Panc1 (cell line): ENCODE data around the gene COL23A1. TPM values are rescaled to one million over a fixed set of nuclear protein-coding genes. Genes with fewer than 3 reads are reported as not detected.

ENCODE experiments used
- ATAC-seq: fragments of 200-7000 bp; cut with Tn5 transposase; 2 replicates; pipeline ENCODE4 v1.9.1; 2020; ENCODE audit warnings: mild to moderate bottlenecking, moderate library complexity
- BruUV-seq: library from RNA; stranded (reverse); fragments of 400-500 nt; replicated peaks from 2 replicates; lab custom pipeline; 2021; lab: Mats Ljungman, UMichigan
- CTCF ChIA-PET: fragments of 300-600 bp; sonication (Branson Sonifier 250); formaldehyde crosslinking; loops from one replicate; lab custom pipeline; 2022; ENCODE audit warnings: antibody characterized with exemption; lab: Charles Lee
- POLR2A ChIA-PET: fragments of 300-600 bp; sonication (Branson Sonifier 250); formaldehyde crosslinking; loops from one replicate; lab custom pipeline; 2022; ENCODE audit warnings: antibody characterized with exemption; lab: Charles Lee
- DNase-seq: peaks from one replicate; pipeline ENCODE4 v3.0.0-alpha.2; 2010; ENCODE audit warnings: low read depth, low spot score
- H3K27ac ChIP-seq: 2 replicates; pipeline ENCODE4 v1.5.1; 2011; ENCODE audit warnings: mild to moderate bottlenecking, low read length, inconsistent platforms
- H3K27me3 ChIP-seq: fragments of 200-500 bp; sonication (Bioruptor generic); 2 replicates; pipeline ENCODE4 v1.6.0; 2014; ENCODE audit warnings: low read length, inconsistent platforms; ENCODE audit not compliant: control insufficient read depth, insufficient read depth
- H3K36me3 ChIP-seq: fragments of 200-500 bp; sonication (Bioruptor generic); 2 replicates; pipeline ENCODE4 v1.5.1; 2014; ENCODE audit warnings: inconsistent platforms, mild to moderate bottlenecking, low read length, moderate library complexity; ENCODE audit not compliant: control insufficient read depth, insufficient read depth
- H3K4me1 ChIP-seq: 2 replicates; pipeline ENCODE4 v1.5.1; 2011; ENCODE audit warnings: inconsistent platforms, mild to moderate bottlenecking, low read length, moderate library complexity; ENCODE audit not compliant: control insufficient read depth, insufficient read depth
- H3K4me3 ChIP-seq, 2 experiments: 2 replicates each; pipeline ENCODE4 v1.5.1; 2011 to 2012; ENCODE audit warnings: low read depth in 2 of 2, low read length in 2 of 2, mild to moderate bottlenecking in 2 of 2, inconsistent platforms in 1 of 2, moderate library complexity in 1 of 2
- H3K9me3 ChIP-seq: fragments of 200-500 bp; sonication (Bioruptor generic); 2 replicates; pipeline ENCODE4 v1.5.1; 2014; ENCODE audit warnings: low read depth, mild to moderate bottlenecking, inconsistent platforms, low read length, moderate library complexity; ENCODE audit not compliant: control insufficient read depth, insufficient read depth
- CTCF ChIP-seq: fragments of 450-650 bp; IDR thresholded peaks from 2 replicates; pipeline ENCODE4 v1.5.1; 2017; ENCODE audit warnings: mild to moderate bottlenecking
- POLR2AphosphoS5 ChIP-seq: IDR thresholded peaks from 2 replicates; pipeline ENCODE4 v1.6.1; 2012; ENCODE audit warnings: mild to moderate bottlenecking, low read depth, low read length, moderate library complexity
- REST ChIP-seq, 2 experiments: IDR thresholded peaks; 2 replicates each; pipeline ENCODE4 v1.6.1; 2011 to 2012; ENCODE audit warnings: low read depth in 2 of 2, control low read depth in 1 of 2, low read length in 1 of 2, mild to moderate bottlenecking in 1 of 2, moderate library complexity in 1 of 2; ENCODE audit not compliant: insufficient read depth in 1 of 2
- SIN3A ChIP-seq: IDR thresholded peaks from 2 replicates; pipeline ENCODE4 v1.6.1; 2012; ENCODE audit warnings: low read depth, mild to moderate bottlenecking, low read length, moderate library complexity, borderline replicate concordance; ENCODE audit not compliant: insufficient read depth
- TCF7L2 ChIP-seq: IDR thresholded peaks from 2 replicates; pipeline ENCODE4 v1.6.1; 2011; ENCODE audit warnings: mild to moderate bottlenecking, low read depth, low read length, inconsistent platforms
- in situ Hi-C: cut with HindIII; loops from 2 replicates; pipeline ENCODE4 v1.10.0; 2016; ENCODE audit warnings: low sequenced_read_pairs, low pct_unique_long_range_greater_than_20kb
- intact Hi-C: fragments of 100-400 bp; cut with micrococcal nuclease; formaldehyde crosslinking; loops from one replicate; pipeline ENCODE4 v1.10.0; 2022; ENCODE audit not compliant: unreplicated experiment
- total RNA-seq: library from RNA; stranded (reverse); gene quantifications from one replicate; pipeline ENCODE4 v1.2.1, GENCODE V29; 2021; ENCODE audit not compliant: unreplicated experiment

COL23A1 gene
- total RNA-seq, 1 experiment from 2014 or later = 0.05 TPM

- Histone ChIP-seq H3K36me3 (no peaks in the 10 kb centered on the region), H3K27me3 (no peaks in the 10 kb centered on the region), H3K4me1 (no peaks in the 10 kb centered on the region), H3K4me3 (no peak overlapping the region), H3K9me3 (no peaks in the 10 kb centered on the region), H3K27ac (no peak overlapping the region)
- ATAC-seq (no peak), DNase-seq (no peak)
- no TSS peak for BruUV-seq
- in situ Hi-C loops (no loop called here), intact Hi-C loops (no loop called here)
- TF ChIP-seq POLR2AphosphoS5 (no peak), TCF7L2 (no peak), CTCF (no peak), REST (IDR thresholded peaks at IDR 0.05; ENCODE audit: insufficient read depth in 1 of 2, low read depth in 2 of 2, low read length in 1 of 2) (no peak), SIN3A (no peak)
- POLR2A ChIA-PET = no interaction called here
- CTCF ChIA-PET = no interaction called here
Measured at GRCh38 chr5:178532236-178532635, 58.0 kb downstream of the COL23A1 start.

- DNase-seq (no peak), ATAC-seq (no peak)
- CTCF ChIA-PET = no interaction called here
- H3K27ac ChIP-seq = no peak overlapping the region
- intact Hi-C loops (no loop called here), in situ Hi-C loops (no loop called here)
- no peaks in the 10 kb centered on the region for H3K27me3 ChIP-seq
- no peaks in the 10 kb centered on the region for H3K4me1 ChIP-seq
- POLR2A ChIA-PET = no interaction called here
- H3K4me3 ChIP-seq = no peak overlapping the region
- no TSS peak for BruUV-seq
- no peaks in the 10 kb centered on the region for H3K9me3 ChIP-seq
- TF ChIP-seq SIN3A (no peak), POLR2AphosphoS5 (no peak), REST (IDR thresholded peaks at IDR 0.05; ENCODE audit: insufficient read depth in 1 of 2, low read depth in 2 of 2, low read length in 1 of 2) (no peak)
- no peaks in the 10 kb centered on the region for H3K36me3 ChIP-seq
Measured at GRCh38 chr5:178531786-178532185, 58.4 kb downstream of the COL23A1 start.
